ENCODE data around the gene ALDH1L2. TPM values are rescaled to one million over a fixed set of nuclear protein-coding genes. Genes with fewer than 3 reads are reported as not detected.

The ALDH1L2 gene
- total RNA-seq, 4 donors from 2014 or later = 0.95 to 4.0 (median 1.7) TPM

- DNase-seq (no peak), ATAC-seq (no peak)
- Histone ChIP-seq H3K36me3 (peaks cover 0 to 3% of the 10 kb centered on the region in 2 donors), H3K9me3 (no peaks in the 10 kb centered on the region), H3K27ac (no peak overlapping the region), H3K4me3 (no peak overlapping the region), H3K4me1 (peaks cover 6 to 8% of the 10 kb centered on the region in 2 donors), H3K27me3 (no peaks in the 10 kb centered on the region)
- TF ChIP-seq CTCF (IDR thresholded peaks at IDR 0.05 in 4 of 5, conservative IDR thresholded peaks at IDR 0.05 in 1 of 5) (no peak), POLR2A (IDR thresholded peaks at IDR 0.05) (no peak)
- intact Hi-C loops (cut with DNase I; ENCODE audit: low total_unique reads) = no loop called here
- in situ Hi-C loops (cut with MboI; ENCODE audit: low sequenced_read_pairs in 4 of 4) = no loop called here
These were observed 65.5 kb downstream of the ALDH1L2 start for GRCh38 chr12:105018776-105019175.

GRCh38 chr12:105018012-105018411 is 66.2 kb downstream of the ALDH1L2 start:
- Histone ChIP-seq H3K27ac (no peak overlapping the region), H3K4me3 (no peak overlapping the region), H3K36me3 (peaks cover 0 to 5% of the 10 kb centered on the region in 2 donors), H3K27me3 (no peaks in the 10 kb centered on the region), H3K4me1 (peaks cover 6 to 8% of the 10 kb centered on the region in 2 donors), H3K9me3 (no peaks in the 10 kb centered on the region)
- ATAC-seq = no peak
- in situ Hi-C loops (cut with MboI; ENCODE audit: low sequenced_read_pairs in 4 of 4) (no loop called here), intact Hi-C loops (cut with DNase I; ENCODE audit: low total_unique reads) (no loop called here)
- TF ChIP-seq POLR2A (IDR thresholded peaks at IDR 0.05) = no peak
- no peak for TF ChIP-seq CTCF (IDR thresholded peaks at IDR 0.05 in 4 of 5, conservative IDR thresholded peaks at IDR 0.05 in 1 of 5)
- DNase-seq = no peak

- ATAC-seq (no peak), DNase-seq (no peak)
- peaks cover 6 to 8% of the 10 kb centered on the region in 2 donors for H3K4me1 ChIP-seq
- no peak overlapping the region for H3K4me3 ChIP-seq
- H3K27ac ChIP-seq = no peak overlapping the region
- TF ChIP-seq POLR2A (IDR thresholded peaks at IDR 0.05) (no peak), CTCF (IDR thresholded peaks at IDR 0.05 in 4 of 5, conservative IDR thresholded peaks at IDR 0.05 in 1 of 5) (no peak)
- no peaks in the 10 kb centered on the region for H3K9me3 ChIP-seq
- in situ Hi-C loops (cut with MboI; ENCODE audit: low sequenced_read_pairs in 4 of 4) = no loop called here
- no peaks in the 10 kb centered on the region for H3K27me3 ChIP-seq
- peaks cover 0 to 9% of the 10 kb centered on the region in 2 donors for H3K36me3 ChIP-seq
- intact Hi-C loops (cut with DNase I; ENCODE audit: low total_unique reads) = no loop called here
These were observed 68.7 kb downstream of the ALDH1L2 start for GRCh38 chr12:105015543-105015942.

GRCh38 chr12:105014603-105015002 is 69.7 kb downstream of the ALDH1L2 start:
- peaks cover 0 to 9% of the 10 kb centered on the region in 2 donors for H3K36me3 ChIP-seq
- in situ Hi-C loops (cut with MboI; ENCODE audit: low sequenced_read_pairs in 4 of 4) = no loop called here
- no peak for ATAC-seq

More at GRCh38 chr12:105014603-105015002, 69.7 kb downstream of the ALDH1L2 start:
- TF ChIP-seq POLR2A (IDR thresholded peaks at IDR 0.05) = no peak
- TF ChIP-seq CTCF (IDR thresholded peaks at IDR 0.05 in 4 of 5, conservative IDR thresholded peaks at IDR 0.05 in 1 of 5) = no peak
- intact Hi-C loops (cut with DNase I; ENCODE audit: low total_unique reads) = no loop called here
- Histone ChIP-seq H3K27ac (no peak overlapping the region), H3K4me1 (peaks cover 6 to 8% of the 10 kb centered on the region in 2 donors), H3K9me3 (no peaks in the 10 kb centered on the region), H3K4me3 (no peak overlapping the region), H3K27me3 (no peaks in the 10 kb centered on the region)
- no peak for DNase-seq

Measured in gastrocnemius medialis (tissue), 4 donors.